T-helper 17 cell (primary cell): ENCODE results near the gene RAB33B. TPM values are rescaled to one million over a fixed set of nuclear protein-coding genes. Genes with fewer than 3 reads are reported as not detected.
"Not testable (repeated sequence)": the region's sequence is repeated elsewhere in the genome, so short reads cannot be mapped to it uniquely, and the experiment has no call there.

ENCODE experiments used
- ATAC-seq: fragments of 150-1000 bp; cut with Tn5 transposase; 2 replicates; pipeline ENCODE4 v1.10.0; 2021; ENCODE audit warnings: mild to moderate bottlenecking, moderate library complexity
- DNase-seq, 3 donors: peaks; one replicate each; pipeline versions ENCODE4 v3.0.0 to v3.0.0-alpha.2; 2020 to 2021
- H3K9me3 ChIP-seq: one replicate; pipeline ENCODE4 v1.7.0; 2013; ENCODE audit warnings: low read length, mild to moderate bottlenecking; ENCODE audit not compliant: control insufficient read depth, poor library complexity, severe bottlenecking
- H3K27ac Mint-ChIP-seq: one replicate; pipeline ENCODE4 v1.8.0; 2022; ENCODE audit warnings: mild to moderate bottlenecking, moderate library complexity, mixed read lengths
- H3K27me3 Mint-ChIP-seq: one replicate; pipeline ENCODE4 v1.8.0; 2022; ENCODE audit warnings: mixed read lengths
- H3K36me3 Mint-ChIP-seq: one replicate; pipeline ENCODE4 v1.8.0; 2022; ENCODE audit warnings: low read depth, mixed read lengths
- H3K4me1 Mint-ChIP-seq: one replicate; pipeline ENCODE4 v1.8.0; 2022; ENCODE audit warnings: mild to moderate bottlenecking, mixed read lengths
- H3K4me3 Mint-ChIP-seq: one replicate; pipeline ENCODE4 v1.8.0; 2022; ENCODE audit warnings: mild to moderate bottlenecking, moderate library complexity, mixed read lengths
- total RNA-seq, 4 donors: library from RNA in 2 of 4; stranded (reverse) in 2 of 4; gene quantifications; one replicate each; pipeline ENCODE4 v1.2.3 and lab custom pipeline; 2022 to 2026

The RAB33B gene
- total RNA-seq (10 to 100 TPM; 19.9 to 20.1 TPM), total RNA-seq (lab: John Stamatoyannopoulos, UW) (33.6 to 50.5 reads per million in 2 donors)

DNA sequence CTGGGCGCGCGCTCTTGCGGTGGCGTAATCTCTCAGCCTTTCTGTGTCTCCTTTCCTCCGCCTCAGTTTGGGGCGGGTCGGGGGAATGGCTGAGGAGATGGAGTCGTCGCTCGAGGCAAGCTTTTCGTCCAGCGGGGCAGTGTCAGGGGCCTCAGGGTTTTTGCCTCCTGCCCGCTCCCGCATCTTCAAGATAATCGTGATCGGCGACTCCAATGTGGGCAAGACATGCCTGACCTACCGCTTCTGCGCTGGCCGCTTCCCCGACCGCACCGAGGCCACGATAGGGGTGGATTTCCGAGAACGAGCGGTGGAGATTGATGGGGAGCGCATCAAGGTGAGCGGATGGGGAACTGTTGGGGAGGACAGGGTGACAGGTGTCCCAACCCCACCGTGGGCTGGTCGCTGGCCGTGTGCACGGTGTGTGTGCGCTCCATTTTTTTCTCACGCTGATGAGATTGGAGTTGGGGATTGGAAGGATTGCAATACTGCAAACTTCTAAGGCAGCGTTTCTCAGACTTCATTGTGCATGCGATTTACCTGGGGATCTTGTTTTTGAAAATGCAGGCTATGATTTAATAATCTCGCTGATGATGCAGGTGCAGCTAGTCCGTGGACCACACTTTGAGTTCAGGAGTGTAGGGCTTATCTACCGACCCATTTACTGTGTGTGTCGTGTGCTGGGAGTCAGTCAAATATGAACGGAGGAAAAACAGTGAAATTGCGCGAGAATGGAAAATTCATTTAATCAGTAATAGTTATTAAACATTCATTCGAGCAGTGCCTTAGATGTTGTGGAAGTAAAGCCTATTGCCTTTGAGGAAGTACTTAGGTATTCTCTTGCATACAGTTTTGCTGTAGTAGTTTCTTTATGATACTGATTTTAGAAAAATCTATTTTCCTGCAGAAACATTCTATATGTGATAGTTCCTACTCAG is at the start of gene RAB33B:
Gene RAB33B (plus strand): TSS at position 11 of the 935 bp plus-strand sequence. CDS start 75 bp downstream, at position 86.
- Mint-ChIP-seq H3K27me3 (no peaks in the 10 kb centered on the region), H3K4me1 (peaks cover 55% of the 10 kb centered on the region), H3K36me3 (peaks cover 4% of the 10 kb centered on the region), H3K27ac (peak within 1 kb of the TSS; percentile 96), H3K4me3 (peak within 1 kb of the TSS; percentile 97)
- H3K9me3 ChIP-seq, result no peaks in the 10 kb centered on the region
- ATAC-seq (no peak), DNase-seq (no peak)

GRCh38 chr4:139410312-139410711 is 43.6 kb upstream of the RAB33B start:
- no peaks in the 10 kb centered on the region for H3K9me3 ChIP-seq
- peak overlapping the region; percentile 12 for H3K27ac Mint-ChIP-seq
- H3K36me3 Mint-ChIP-seq, result peaks cover 9% of the 10 kb centered on the region
- H3K4me3 Mint-ChIP-seq, result no peak overlapping the region
- H3K27me3 Mint-ChIP-seq, result no peaks in the 10 kb centered on the region
- no peak for ATAC-seq
- peaks cover 2% of the 10 kb centered on the region for H3K4me1 Mint-ChIP-seq
- DNase-seq, result no peak

GRCh38 chr4:139414671-139415210 is 39.2 kb upstream of the RAB33B start:
- not testable (repeated sequence) for H3K4me1 Mint-ChIP-seq, H3K9me3 ChIP-seq, ATAC-seq, H3K27me3 Mint-ChIP-seq, H3K4me3 Mint-ChIP-seq, DNase-seq, H3K27ac Mint-ChIP-seq, H3K36me3 Mint-ChIP-seq

- ATAC-seq, result peak; percentile 49
- H3K9me3 ChIP-seq, result no peaks in the 10 kb centered on the region
- Mint-ChIP-seq H3K4me3 (no peak overlapping the region), H3K4me1 (peaks cover 7% of the 10 kb centered on the region), H3K36me3 (peaks cover 4% of the 10 kb centered on the region), H3K27me3 (no peaks in the 10 kb centered on the region), H3K27ac (no peak overlapping the region)
- DNase-seq, result no peak
These were observed 37.7 kb upstream of the RAB33B start for GRCh38 chr4:139416073-139416673.

GRCh38 chr4:139419388-139419914 is 34.5 kb upstream of the RAB33B start:
- peak; percentile 50 for ATAC-seq
- no peak overlapping the region for H3K27ac Mint-ChIP-seq
- H3K4me1 Mint-ChIP-seq, result peaks cover 7% of the 10 kb centered on the region
- no peak overlapping the region for H3K4me3 Mint-ChIP-seq
- no peaks in the 10 kb centered on the region for H3K27me3 Mint-ChIP-seq
- no peaks in the 10 kb centered on the region for H3K9me3 ChIP-seq
- no peak for DNase-seq
- H3K36me3 Mint-ChIP-seq, result peaks cover 4% of the 10 kb centered on the region

- Mint-ChIP-seq H3K27me3 (no peaks in the 10 kb centered on the region), H3K36me3 (peaks cover 4% of the 10 kb centered on the region), H3K27ac (no peak overlapping the region), H3K4me1 (peaks cover 7% of the 10 kb centered on the region), H3K4me3 (no peak overlapping the region)
- DNase-seq (no peak), ATAC-seq (no peak)
- H3K9me3 ChIP-seq, result no peaks in the 10 kb centered on the region
These were observed 33.3 kb upstream of the RAB33B start for GRCh38 chr4:139420652-139421051.

DNA sequence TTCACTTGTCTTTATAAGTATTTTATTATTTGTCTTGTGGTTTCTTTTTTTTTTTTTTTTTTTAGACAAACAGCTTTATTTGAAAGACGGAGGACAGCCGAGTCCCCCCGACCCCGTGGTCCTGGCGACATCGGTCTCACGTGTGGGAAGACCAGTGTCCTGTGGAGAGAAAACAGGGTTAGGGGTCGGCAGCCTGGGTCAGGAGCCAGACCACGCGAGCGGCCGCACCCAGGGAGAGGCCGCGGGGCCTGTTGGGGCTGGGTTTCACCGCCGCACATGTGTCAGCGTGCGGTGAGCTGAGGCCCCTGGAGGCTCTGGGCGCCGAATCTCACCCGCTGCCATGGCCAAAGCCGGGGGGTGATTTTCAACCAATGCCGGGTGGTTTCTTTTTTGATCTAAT is 17.8 kb upstream of the RAB33B start:
- Mint-ChIP-seq H3K4me1 (no peaks in the 10 kb centered on the region), H3K27me3 (no peaks in the 10 kb centered on the region), H3K36me3 (peaks cover 2% of the 10 kb centered on the region), H3K27ac (no peak overlapping the region), H3K4me3 (no peak overlapping the region)
- DNase-seq, result no peak
- no peaks in the 10 kb centered on the region for H3K9me3 ChIP-seq
- no peak for ATAC-seq

GRCh38 chr4:139438141-139438540 is 15.8 kb upstream of the RAB33B start:
- peaks cover 2% of the 10 kb centered on the region for H3K36me3 Mint-ChIP-seq

GRCh38 chr4:139441029-139441428 is 12.9 kb upstream of the RAB33B start:
- H3K27ac Mint-ChIP-seq, result no peak overlapping the region
- H3K27me3 Mint-ChIP-seq, result no peaks in the 10 kb centered on the region
- peaks cover 2% of the 10 kb centered on the region for H3K36me3 Mint-ChIP-seq
- no peaks in the 10 kb centered on the region for H3K4me1 Mint-ChIP-seq
- no peak overlapping the region for H3K4me3 Mint-ChIP-seq
- no peaks in the 10 kb centered on the region for H3K9me3 ChIP-seq
- DNase-seq (no peak), ATAC-seq (no peak)

More at GRCh38 chr4:139438141-139438540, 15.8 kb upstream of the RAB33B start:
- ATAC-seq, result no peak
- no peak for DNase-seq
- Mint-ChIP-seq H3K4me3 (no peak overlapping the region), H3K27me3 (no peaks in the 10 kb centered on the region), H3K4me1 (no peaks in the 10 kb centered on the region), H3K27ac (no peak overlapping the region)
- no peaks in the 10 kb centered on the region for H3K9me3 ChIP-seq

- H3K36me3 Mint-ChIP-seq, result no peaks in the 10 kb centered on the region
- ATAC-seq (no peak), DNase-seq (no peak)
- H3K9me3 ChIP-seq, result no peaks in the 10 kb centered on the region
- H3K27ac Mint-ChIP-seq, result no peak overlapping the region
- no peaks in the 10 kb centered on the region for H3K27me3 Mint-ChIP-seq
- H3K4me3 Mint-ChIP-seq, result no peak overlapping the region
- H3K4me1 Mint-ChIP-seq, result peaks cover 3% of the 10 kb centered on the region
These were observed 10.3 kb upstream of the RAB33B start for GRCh38 chr4:139443661-139444060.

DNA sequence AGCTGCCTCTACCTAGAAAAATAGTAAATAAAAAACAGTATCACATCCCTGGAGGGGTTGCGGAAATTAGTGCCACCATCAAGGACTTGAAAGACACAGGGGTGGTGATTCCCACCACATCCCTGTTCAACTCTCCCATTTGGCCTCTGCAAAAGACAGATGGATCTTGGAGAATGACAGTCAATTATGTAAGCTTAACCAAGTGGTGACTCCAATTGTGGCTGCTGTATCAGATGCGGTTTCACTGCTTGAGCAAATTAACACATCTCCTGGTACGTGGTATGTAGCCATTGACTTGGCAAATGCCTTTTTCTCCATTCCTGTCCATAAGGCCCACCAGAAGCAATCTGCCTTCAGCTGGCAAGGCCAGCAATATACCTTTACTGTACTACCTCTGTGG is 9.0 kb upstream of the RAB33B start:
- not testable (repeated sequence) for H3K4me1 Mint-ChIP-seq, H3K36me3 Mint-ChIP-seq, H3K9me3 ChIP-seq, H3K4me3 Mint-ChIP-seq, ATAC-seq, H3K27ac Mint-ChIP-seq, DNase-seq, H3K27me3 Mint-ChIP-seq

DNA sequence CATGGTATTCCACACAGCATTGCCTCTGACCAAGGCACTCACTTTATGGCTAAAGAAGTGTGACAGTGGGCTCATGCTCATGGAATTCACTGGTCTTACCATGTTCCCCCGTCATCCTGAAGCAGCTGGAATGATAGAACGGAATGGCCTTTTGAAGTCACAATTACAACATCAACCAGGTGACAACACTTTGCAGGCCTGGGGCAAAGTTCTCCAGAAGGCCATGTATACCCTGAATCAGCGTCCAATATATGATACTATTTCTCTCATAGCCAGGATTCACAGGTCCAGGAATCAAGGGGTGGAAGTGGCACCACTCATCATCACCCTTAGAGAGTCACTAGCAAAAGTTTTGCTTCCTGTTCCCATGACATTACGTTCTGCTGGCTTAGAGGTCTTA is 6.8 kb upstream of the RAB33B start:
- DNase-seq, ATAC-seq, H3K27ac Mint-ChIP-seq, H3K36me3 Mint-ChIP-seq, H3K4me3 Mint-ChIP-seq, H3K27me3 Mint-ChIP-seq, H3K9me3 ChIP-seq: not testable (repeated sequence)
- peaks cover 10% of the 10 kb centered on the region for H3K4me1 Mint-ChIP-seq

GRCh38 chr4:139450586-139450985 is 3.3 kb upstream of the RAB33B start:
- DNase-seq, result no peak
- no peak overlapping the region for H3K4me3 Mint-ChIP-seq
- H3K36me3 Mint-ChIP-seq, result no peaks in the 10 kb centered on the region
- ATAC-seq, result no peak
- no peak overlapping the region for H3K27ac Mint-ChIP-seq
- no peaks in the 10 kb centered on the region for H3K27me3 Mint-ChIP-seq
- peaks cover 30% of the 10 kb centered on the region for H3K4me1 Mint-ChIP-seq
- H3K9me3 ChIP-seq, result no peaks in the 10 kb centered on the region
